Activated CD8-positive, alpha-beta memory T cell treated with anti-CD3 and anti-CD28 coated beads for 1 hour (primary cell): ENCODE data around the gene PPP1R14D.

Experiments
- DNase-seq, 2 donors: peaks; one replicate each; pipeline ENCODE4 v3.0.0-alpha.2; 2020; ENCODE audit warnings: low read depth in 1 of 2; ENCODE audit errors: extremely low read depth in 1 of 2

Gene PPP1R14D

DNA sequence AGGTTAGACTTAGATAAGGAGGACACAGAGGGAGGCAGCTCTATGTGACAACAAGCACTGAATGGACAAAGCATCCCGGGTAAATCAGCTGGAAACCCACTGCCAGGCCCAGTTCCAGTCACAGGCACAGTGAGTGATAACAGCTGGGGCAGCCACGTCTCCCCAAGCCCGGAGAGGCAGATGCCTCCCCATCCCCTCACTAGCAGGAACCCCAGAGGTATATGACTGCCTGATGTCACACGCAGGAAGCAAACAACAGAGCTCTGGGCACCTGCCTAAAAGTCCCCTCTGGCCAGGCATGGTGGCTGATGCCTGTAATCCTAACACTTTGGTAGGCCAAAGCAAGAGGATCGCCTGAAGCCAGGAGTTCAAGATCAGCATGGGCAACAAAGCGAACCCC is 40.5 kb downstream of the PPP1R14D start:
- DNase-seq, result no peak

DNA sequence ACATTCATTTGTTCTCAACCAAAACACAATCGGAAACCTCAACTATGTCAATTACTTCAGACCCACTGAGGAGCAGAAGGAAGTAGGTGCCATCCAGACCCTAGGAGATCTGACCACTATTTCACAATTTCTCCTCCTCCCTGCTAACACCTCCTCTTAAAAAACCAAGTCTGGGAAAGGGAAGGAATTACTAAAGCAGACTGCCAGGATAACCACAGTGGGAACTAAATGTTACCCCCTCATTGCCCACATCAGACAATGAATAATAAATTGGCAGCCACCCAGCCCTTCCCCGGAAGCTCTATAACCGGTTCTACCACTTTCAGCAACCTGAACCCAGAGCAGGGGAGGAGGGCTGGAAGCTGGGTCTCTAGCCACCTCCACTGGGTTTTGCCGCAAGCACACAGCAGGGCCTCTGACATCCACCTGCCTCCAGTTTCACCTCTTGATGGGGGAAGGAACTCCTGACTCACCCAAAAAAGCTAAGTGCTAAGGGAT is 41.1 kb downstream of the PPP1R14D start:
- DNase-seq, result peak in 1 of 2 donors; percentile 14

DNA sequence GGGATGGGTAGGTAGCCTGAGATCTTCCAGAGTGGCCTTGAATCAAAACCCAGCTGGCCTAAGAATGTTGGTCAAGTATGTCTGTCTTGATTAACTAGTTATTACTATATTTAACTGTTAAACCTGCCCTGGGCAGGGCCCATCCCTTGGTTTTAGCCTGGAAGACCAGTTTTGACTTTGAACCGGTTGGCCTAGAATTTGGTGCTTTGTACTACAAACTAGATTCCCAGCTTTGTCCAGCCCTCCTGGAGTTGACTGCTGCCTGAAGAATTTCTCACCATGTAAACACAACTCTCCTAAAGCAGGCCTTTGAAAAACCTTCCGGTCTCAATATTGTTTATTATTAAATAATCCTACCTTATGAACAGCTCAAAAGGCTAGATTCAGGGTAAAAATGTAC is 42.7 kb downstream of the PPP1R14D start:
- DNase-seq, result no peak

- no peak for DNase-seq
Measured at GRCh38 chr15:40785164-40785563, 43.3 kb downstream of the PPP1R14D start.

DNA sequence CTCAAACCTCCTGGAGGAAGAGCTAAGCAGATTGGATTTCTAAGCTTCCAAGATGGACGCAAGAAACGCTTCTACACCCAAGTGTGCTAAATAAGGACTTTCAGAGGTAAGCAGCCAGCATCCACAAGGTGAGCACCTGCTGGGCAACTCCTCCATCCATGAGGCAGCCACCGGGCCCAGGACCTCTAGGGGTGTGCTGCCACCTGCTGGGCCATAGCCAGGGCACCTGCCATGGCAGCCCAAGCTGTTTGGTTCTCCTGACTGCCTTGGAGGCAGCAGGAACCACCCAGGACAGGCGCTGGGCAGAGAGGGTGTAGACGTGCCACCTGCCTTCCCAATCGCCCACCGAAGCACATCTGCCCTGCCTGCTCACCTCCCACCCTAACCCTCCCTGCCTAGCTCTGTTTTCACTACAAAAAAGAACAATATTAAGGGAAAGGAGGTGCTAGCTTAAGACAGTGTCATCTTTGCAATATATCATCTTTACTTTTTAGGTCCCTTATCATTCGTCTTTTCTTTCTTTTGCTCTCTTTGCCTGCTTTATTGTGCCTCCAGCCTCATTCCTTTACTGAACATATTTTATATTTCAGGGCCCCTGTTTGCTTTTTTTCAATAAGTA is 45.8 kb downstream of the PPP1R14D start:
- peak in 1 of 2 donors; percentile 70 for DNase-seq

GRCh38 chr15:40776537-40777141 is 51.9 kb downstream of the PPP1R14D start:
- DNase-seq, result no peak

DNA sequence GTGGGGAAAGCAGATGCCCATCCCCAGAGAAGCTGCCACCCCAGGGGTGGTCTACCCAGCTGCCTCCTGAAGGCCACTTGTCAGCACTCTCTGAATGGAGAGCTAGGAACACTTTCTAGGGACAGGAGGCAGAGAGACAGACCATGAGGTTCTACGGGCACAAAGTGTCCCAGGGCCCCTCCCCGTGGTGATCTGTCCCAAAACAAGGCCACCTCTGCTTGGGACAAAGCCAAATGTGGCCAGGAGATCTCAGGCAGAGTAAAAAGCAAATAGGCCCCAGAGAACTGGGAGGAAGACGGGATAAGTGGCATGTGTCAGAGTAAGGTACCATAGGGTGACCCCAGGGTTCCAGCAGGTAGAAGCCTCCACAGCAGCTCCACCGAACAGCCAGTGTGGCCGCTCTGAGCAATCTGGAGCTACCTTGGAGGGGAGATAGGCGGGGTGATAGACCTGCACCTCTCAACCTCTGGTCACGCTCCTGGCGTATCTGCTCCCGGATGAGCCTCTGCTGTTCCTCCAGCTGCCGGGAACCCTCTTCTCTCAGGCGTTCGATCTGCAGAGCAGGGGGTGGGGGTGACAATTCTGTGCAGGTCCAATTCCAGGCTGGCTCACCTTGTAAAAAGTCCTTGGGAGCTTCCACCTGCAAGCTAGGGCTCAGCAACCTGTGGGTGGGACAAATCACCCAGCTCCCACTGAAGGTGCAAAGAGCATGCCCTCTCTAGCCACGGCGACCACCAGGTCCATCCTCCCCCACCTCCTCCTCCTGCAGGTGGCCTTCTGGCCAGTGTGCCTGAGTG is 52.6 kb downstream of the PPP1R14D start:
- DNase-seq, result no peak

- no peak for DNase-seq
Measured at GRCh38 chr15:40775007-40775406, 53.5 kb downstream of the PPP1R14D start.

DNA sequence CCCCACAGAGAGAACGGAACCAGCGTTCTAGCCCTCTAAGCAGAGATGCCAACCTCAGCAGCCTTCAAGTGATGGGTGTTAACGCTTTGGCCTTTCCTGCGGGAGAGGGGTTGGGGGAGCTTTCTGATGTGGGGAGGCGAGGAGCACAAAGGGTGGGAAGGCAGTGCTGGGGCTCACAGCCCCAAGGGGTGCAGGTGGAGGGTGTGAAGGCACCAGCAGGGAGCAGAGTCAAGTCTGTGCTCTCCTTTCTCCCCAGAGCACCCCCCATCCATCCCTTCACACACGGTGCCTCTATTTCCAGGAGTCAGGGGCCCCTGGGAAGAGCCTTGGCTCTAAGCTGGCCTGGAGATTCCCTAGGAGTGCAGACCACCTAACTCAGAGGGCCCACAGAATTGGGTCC is 54.6 kb downstream of the PPP1R14D start:
- no peak for DNase-seq

- no peak for DNase-seq
Measured at GRCh38 chr15:40773496-40773895, 55.0 kb downstream of the PPP1R14D start.

DNA sequence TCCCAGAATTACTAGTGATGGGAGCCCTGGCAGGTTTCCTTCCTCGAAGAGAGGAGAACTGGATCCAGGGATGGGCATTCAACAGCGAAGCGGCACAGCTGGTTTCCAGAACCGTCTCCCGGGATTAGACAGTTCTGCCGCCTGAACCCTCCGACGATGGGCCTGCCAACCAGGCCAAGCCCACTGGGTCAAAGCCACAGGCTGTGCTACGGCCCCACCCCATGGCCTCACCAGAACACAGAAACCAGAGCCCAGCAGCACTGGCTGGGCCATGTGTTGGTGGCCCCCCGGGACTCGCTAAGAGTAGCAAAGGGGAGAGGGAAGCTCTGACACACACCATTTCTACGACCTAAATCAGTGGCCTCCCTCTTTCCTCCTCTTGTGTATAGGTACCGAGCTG is 56.5 kb downstream of the PPP1R14D start:
- no peak for DNase-seq

DNA sequence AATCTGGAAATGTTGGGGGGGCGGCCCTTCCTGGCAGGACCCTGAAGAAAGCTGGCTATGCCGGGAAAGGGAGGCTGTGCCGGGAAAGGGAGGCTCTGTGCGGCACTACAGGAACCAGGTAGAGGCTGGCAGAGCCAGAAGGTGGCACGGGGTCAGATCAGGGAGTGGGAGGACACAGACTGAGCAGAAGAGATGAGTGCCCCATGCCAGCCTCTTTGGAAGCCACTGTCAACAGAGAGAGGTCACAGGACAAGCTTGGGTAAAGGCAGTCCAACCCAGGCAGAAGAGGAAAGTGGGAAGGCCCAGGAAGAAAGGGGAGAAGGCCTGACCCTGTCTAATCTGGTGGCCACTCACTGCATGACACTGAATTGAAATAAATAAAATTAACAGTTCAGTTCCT is 57.3 kb downstream of the PPP1R14D start:
- no peak for DNase-seq

DNA sequence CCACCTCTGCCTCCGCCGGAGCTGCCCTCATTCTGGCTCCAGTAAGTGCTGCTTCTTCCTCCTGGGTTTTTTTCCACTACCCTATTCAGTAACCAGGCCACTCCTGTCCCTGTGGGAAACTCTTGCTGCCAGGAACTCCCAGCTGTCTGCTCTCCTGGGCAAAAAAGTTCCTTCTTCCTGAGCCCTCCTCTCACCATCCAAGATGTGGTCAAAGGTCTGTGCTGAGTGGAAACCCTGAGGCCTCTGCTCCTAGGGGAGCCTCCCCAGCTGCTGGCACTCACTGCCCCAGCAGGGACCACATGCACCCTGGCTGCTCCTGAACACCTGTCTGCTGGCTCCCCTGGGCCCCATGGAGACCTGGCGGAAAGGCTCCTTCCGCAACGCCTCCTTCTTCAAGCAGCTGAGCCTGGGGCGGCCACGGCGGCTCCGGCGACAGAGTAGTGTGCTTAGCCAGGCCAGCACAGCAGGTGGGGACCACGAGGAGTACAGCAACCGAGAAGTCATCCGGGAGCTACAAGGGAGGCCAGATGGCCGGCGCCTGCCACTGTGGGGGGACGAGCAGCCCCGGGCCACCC is 58.3 kb downstream of the PPP1R14D start:
- DNase-seq, result no peak

DNA sequence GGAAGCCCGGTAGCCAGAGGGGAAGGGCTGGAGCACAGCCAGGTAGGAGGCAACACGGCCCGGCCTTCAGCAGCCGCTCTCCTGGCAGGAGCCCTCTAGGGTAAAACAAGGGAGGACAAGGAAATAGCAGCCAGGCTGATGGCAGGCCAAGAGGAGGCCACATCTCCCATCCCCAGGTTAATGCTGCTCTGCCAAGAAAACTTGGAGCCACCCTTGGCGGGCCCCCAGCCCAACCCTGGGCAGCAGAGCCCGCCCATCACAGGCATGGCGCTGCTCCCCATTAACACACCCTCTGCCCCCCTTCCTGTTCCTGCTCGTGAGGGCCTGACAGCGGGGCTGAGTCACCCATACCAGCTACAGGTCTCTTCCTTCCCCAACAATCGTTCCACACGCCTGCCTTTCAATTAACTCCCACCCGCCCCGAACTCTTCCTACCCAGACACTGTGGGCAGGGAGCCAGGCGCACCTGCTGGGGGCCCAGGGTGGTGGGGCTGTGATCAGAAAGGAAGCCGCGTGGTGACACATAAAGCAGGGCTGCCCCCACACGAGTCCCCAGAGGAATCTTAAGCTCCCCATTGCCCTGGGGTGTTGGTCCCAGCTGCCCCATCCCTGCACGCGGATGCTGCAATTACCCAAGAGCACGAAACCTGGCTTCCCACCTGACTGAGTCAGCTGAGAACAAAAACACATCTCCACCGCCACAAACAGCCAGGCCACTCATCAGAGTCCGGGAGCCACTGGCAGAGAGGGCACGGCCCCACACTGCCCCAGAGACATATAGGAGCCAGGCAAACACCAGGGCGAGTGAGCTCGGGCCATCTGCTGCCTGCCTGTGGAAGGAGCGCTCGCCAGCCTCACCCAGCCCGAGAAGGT is 59.0 kb downstream of the PPP1R14D start, which contains the start of gene C15orf62:
Gene C15orf62, plus strand, starts transcription at position 707 of the 873 bp plus-strand sequence. CDS start 516 bp downstream, outside the sequence.
- peak; percentile 33 to 60 for DNase-seq

- no peak for DNase-seq
Measured at GRCh38 chr15:40768521-40769273, 59.8 kb downstream of the PPP1R14D start.

GRCh38 chr15:40767838-40768500 is 60.5 kb downstream of the PPP1R14D start:
- DNase-seq, result no peak

DNA sequence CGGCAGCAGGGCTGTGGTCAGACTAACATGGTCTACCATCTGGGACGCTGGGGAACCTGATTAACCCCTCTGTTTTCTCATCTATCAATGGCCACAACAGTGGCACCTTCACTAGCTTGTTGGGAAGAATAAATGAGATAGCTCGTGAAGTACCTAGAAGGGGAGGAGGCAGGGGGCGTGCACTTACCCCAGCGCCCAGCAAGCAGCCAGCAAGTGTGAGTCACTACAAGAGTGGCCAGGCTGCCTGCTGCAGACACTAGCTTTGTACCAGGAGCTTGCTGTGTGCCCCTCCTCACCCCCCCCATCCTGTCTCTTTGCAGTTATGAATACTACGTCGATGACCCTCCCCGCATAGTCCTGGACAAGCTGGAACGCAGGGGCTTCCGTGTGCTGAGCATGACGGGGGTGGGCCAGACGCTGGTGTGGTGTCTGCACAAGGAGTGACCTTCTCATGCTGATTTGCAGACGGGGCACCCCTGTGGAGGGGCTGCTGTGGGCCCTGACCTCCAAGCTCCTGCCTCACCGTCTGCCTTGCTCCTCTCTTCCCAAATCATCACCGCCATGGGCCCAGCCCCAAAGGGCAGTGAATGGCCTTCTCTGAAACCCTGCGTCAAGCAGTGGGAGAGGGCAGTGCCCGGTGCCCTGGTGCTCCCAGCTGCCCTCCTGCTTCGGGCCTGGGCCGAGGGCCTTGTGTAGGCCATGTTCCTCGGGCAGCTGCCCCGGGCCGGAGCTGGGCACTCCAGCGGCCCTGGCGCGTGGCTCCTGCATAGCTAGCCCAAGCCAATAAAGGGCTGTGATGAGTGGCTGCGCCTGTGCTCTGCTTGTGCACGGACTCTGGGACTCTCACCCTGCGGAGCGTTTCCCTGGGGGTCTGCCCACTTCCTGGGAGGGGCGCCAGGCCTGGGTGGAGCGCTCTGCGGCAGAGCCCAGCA is 61.3 kb downstream of the PPP1R14D start:
- no peak for DNase-seq

- no peak for DNase-seq
Measured at GRCh38 chr15:40766194-40766815, 62.2 kb downstream of the PPP1R14D start.
